HG03457 (cell line): ENCODE measurements around the gene WDR6.

ENCODE experiments used
- ATAC-seq: cut with Tn5 transposase; IDR thresholded peaks from one replicate; pipeline ENCODE4 v1.9.1; 2021; ENCODE audit warnings: moderate number of reproducible peaks; ENCODE audit not compliant: unreplicated experiment

Gene WDR6

GRCh38 chr3:49015072-49015471 lies 7.9 kb downstream of the WDR6 start:
- no peak for ATAC-seq

DNA sequence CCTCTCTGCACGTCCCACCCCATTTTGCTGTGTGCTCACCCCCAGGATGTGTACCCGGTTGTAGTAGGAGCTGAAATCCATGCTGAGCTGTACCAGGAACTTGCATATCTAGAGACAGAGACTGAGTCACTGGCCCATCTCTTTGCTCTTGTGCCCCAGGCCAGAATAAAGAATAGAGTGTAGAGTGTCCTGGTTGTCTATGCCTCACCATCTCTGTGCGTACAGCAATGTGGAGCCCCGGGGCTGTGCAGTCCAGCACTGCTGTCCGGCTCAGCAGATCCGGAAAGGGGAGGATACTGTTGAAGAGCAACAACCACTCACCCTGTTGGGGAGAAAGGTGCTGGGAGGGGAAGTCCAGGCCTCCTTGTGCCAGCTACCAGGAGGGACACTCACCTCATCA lies 8.6 kb downstream of the WDR6 start:
- no peak for ATAC-seq

DNA sequence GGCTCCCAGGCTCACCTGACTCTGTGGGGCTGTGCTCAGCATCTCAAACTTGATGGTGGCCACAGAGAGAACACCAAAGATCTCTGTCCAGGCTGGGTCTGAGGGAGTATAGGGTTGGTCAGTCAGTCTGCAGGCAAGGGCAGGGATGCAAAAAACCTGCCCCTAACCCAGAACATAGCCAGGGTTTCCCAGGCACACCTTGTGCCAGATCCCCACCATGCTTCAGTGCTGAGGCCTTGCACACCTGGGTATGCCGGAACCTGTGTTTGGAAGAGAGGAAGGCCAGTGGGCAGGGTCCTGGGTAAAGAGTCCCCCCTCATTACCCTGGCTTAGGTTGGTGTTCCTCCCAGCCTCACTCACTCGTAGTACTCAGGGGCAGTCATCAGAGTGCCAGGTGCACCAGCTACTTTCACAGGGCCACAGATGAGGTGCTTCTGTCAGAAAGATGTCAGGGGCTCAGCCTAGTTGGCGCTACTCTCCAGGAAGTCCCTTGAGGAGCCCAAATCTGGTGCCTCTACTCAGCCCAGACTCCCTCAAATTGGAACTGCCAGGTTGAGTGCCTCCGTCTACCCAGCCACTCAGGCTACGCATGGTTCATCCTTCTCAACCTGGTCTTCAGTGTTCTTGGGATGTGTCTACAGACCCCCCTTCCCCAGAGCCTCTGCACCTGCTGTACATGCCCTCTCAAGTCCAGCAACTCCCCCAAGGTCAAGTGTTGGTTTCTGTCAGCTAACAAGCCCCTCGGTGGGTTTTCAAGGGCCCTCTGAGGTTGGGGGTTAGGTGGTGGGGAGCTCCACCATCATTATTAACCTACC lies 9.4 kb downstream of the WDR6 start:
- ATAC-seq: no peak

DNA sequence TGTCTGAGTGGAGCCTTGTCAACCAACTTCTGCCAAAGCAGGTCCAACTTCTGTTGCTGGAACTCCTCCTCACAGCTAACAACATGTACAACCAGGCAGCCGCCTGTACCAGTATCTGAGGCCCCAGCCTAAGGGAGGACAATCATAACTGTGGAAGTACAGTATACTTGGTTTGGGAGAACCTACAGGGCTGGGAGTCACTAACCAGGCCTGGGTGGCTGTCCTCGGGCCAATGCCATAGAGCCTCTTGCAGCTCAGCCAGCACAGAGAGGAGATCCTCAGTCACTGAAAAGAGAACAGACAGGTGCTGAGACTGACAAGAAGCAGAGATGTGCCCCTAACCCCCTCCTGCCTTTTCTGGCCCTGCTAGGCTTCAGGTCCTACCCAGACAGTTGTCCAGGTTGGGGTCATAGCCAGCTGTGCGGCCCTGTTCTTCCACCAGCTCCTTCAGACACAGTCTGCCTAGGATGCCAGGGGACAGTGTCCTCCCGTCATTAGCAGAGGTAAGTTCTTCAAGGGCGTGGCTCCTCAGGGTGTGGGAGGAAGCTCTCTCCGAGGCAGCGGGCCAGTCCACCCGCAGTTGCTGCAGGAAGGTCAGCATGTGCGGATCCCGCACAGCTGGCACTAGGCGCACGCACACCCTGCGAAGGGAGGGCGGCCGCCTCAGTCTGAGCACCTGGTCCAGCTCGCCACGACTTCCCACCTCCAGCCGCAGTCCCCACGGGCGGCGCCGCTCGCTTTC lies 10.2 kb downstream of the WDR6 start:
- no peak for ATAC-seq

DNA sequence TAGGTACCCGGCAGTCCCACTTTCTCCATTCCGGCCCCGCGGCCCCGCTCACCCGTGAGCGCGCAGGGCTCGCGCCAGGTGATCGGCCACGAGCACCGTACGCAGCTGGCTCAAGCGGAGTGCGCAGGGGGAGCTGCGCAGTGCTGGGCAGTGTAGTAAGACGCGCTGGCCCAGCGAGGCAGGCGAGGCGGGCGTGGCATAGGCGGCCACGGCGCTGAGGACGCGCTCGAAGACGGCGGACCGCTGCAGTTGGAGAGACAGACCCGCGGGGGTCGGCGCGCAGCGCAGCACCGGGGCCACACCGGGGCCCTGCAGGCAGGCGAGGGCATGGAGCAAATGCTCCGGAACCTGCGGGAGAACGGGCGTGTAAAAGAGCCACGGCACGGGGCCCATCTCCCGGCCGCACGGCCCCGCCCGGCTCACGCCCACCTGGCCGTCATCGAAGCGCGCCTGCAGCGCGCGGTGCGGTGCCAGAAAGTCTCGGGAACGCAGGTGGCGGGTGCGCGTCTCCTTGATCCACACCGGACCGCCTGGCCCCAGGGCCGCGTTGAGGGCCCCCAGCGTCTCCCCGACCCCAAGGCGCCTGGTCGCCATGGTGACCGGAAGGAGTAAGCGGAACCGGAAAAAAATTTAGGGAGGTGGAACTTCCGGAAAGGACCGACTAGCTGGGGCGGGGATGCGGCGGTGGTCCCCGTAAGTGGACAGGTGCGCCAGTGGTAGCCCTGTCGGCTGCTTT lies 10.9 kb downstream of the WDR6 start, which contains the start of gene DALRD3:
DALRD3 (minus strand) TSS at position 610 of the 736 bp plus-strand sequence; CDS start at position 594, 16 bp downstream.
- no peak for ATAC-seq

- ATAC-seq: no peak
Observed at GRCh38 chr3:49018707-49019006, 11.5 kb downstream of the WDR6 start.

DNA sequence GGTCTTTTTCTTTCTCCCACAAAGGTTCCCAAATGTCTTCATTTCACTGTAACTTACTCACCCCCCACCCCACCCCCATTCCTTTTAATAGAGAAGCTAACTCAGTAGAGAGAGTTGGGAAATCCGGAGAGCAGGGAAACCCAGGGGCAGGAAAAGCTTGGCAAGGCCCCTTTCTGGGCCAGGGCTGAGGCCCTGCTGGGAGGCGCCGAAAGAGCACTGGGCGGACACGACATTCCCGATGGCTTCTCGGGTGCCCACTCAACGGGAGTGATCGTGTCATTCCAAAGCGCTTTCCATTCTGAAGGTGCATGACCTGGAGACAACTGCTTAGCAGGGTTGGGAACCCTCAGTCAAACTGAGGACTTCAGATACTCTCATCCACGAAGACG lies 12.7 kb downstream of the WDR6 start:
- ATAC-seq: no peak

DNA sequence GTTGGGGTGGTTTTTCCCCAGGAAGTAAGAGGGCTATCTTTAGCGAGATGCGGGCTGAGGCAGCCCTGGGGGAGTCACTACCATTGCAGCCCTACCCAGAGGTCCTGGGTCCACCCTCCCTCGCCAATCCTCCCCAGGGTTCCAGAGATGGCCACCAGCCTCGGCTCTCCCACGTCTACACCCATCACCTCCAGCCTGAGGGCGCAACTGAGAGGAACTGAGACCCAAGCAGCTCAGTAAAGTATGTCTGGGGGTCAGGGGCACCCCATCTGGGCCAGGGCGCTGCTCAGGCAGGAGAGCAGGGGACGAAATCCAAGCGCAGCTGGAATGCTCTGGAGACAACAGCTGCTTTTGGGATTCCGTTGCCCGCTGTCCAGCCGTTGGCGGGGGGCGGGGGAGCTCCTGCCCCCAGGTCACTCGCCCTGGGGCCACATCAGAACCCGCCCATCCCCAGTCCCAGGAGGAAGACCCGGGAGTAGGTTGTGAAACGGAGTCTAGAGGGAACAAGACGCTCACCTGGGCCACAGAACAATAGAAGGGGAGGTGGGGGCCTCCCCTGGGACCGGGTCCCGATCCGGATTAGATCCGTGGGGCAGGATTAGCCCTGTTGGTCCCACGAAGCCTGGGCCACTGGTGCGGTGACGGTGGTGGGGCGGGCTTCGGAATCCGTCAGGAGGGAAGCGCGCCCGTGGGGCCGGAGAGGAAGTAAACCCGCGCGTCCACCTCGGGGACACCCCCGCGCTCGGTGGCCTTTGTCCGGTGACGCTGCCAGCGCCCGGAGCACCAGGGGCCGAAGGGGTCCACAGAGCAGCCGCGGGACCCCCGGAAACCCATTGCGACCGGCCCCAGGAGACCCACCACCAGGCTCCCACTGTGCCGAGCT lies 13.4 kb downstream of the WDR6 start:
- no peak for ATAC-seq

DNA sequence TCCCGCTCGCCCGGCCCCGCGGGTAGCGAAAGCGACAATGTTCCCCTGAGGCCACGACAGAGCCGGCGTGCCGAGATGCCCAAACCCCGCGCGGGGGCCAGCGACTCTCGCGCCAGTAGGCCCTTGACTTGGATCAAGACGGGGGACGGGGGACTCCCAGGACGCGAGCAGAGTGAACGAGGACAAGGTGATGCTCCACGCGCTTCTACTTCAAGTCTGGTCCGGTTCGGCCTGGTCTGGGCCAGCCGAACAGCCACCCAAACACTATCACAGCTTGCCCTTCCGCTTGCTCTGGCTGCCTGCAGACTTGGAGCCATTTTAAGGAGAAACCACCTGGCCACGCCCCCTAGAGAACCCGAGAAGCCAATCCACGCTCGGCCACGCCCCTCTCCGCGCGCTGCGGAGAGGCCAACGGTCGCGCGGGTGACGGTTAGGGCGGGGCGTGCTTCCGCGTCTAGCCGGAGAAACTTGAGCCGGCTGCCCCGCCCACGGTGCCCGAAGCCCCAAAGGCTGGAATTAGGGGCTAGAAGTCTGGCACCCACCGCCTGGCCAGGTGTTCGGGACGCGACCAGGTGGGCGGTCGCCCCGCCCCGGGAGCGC lies 14.1 kb downstream of the WDR6 start:
- ATAC-seq: peak; percentile 37

DNA sequence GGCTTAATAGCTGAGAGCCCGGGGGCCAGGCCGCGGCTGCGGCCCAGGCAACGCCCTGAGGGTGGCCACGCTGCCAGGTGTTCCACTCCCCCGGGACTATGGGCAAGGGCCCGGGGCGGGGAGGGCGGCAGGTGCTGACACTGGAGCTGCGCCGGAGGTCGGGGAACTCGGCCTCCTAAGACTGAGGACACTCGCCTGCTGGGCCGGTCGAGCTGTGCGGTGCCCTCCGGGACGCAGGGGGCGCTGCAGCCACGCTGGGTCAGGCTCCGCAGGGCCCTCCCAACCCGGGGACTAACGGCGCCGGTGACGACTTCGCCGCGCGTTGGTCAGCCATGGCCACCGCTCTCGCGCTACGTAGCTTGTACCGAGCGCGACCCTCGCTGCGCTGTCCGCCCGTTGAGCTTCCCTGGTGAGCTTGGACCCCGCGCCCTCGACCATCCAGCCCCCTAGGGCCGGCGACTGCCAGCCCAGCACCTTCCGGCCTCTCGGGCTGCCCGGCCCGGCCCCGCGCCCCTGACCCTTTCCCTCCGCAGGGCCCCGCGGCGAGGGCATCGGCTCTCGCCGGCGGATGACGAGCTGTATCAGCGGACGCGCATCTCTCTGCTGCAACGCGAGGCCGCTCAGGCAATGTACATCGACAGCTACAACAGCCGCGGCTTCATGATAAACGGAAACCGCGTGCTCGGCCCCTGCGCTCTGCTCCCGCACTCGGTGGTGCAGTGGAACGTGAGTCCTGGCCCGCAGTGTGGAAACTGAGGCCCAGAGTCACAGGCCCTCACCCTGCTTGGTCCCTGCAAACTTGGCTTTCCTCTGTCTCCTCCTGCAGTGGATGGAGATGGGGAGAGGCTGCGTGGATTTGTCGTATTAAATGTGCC lies 14.9 kb downstream of the WDR6 start, which contains the start of gene NDUFAF3:
NDUFAF3 (plus strand) TSS at position 309 of the 875 bp plus-strand sequence; CDS start at position 333, 24 bp downstream.
- peak; percentile 40 for ATAC-seq

GRCh38 chr3:49022688-49023171 lies 15.5 kb downstream of the WDR6 start:
- no peak for ATAC-seq

- no peak for ATAC-seq
Observed at GRCh38 chr3:49023775-49024174, 16.6 kb downstream of the WDR6 start.

DNA sequence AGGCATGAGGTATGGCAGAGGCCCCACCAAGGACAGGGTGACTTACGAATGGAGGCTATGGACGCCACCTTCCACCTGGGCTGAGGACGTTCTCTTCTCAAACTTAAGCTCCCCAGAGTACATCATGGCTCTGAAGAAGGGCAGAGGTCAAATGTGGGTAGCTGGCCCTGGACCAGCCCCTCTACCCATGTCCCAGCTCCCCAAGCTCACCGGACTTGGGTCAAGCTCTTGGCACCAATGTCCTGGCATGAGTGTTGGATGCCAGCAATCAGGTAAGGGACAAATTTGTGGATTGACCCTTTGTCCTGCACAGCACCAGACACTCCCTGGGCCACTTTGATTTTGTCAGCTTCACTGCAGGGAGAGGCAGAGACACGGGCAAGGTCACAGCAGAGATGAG lies 17.3 kb downstream of the WDR6 start:
- no peak for ATAC-seq

DNA sequence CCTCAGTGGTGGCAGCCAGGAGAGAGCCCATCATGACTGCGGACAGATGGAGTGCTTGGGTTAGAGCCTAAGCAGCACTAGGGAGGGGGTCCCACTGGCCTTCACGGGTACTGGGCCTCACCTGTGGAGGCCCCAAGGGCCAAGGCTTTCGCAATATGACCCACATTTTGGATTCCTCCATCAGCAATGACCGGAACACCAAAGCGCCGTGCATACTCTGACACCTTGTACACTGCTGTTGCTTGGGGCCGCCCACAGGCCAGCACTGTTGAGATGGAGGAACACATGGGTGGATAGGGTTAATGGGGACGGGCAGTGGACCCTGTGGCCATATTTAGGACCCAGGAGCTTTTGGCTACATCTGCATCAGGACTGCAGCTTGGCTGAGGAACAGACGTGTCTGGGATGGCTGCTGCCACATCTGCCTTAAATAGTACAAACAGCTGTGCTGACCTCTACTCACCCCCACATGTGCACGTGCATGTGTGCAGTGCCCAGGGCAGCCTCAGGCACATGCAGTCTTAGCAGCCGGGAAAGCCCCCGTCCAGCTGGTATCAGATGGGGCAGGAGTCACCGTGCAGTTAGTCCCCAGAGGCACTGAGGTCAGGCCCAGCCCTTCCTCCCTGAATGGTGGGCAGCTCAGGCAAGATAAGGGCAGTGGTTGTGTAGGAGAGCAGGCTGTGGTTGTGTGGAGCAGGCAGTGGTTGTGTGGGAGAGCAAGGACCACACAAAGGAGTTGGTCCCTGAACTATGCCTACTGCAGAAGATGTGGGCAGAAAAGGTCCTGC lies 18.0 kb downstream of the WDR6 start:
- ATAC-seq: no peak

DNA sequence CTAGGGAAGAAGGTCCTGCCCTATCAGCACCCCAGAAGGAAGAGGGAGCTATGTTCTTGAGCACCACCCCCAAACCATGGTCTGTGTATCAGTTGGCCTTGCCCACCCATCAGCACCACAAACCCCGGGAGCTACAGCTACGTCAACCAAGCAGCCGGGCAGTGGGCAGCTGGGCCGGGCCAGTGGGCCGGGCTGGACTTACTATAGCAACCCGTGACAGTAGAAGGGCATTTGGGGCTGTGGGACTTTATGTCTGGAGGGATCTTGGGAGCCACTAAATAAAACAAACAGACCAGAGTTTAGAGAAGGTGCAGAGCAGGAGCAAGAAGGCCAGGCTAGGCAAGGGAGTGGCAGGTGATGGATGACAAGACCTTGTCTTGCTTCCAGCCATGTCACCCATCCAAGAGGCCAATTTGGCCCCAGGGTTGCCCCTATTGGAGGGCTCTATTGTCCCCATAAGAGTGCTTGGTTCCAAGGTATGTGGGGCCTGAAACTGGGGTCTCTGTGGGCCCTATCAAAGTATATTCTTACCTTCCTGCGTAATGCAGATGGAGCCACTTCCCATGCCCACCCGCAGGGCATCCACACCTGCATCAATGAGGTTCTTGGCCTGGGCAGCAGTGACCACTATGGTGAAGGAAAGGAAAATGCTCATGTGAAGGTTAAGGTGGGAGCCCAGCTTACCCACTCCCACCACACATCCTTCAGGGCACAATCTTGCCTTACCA lies 18.8 kb downstream of the WDR6 start:
- ATAC-seq: no peak

DNA sequence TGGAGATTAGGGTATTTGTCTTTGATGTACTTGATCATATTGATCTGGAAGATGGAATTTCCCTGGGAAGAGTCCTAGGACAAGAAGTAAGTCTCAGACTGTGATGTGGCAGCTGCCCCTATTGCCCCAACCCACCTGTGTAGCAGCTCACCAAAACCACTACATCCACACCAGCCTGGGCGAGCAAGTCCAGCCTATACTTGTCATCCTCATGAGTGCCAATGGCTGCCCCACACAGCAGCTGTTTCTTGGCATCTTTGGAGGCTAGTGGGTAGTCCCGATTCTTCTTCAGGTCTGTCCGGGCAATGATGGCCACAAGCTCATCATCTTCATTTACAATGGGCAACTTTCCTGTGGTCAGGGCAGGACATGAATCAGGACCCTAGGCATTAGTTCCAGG lies 19.3 kb downstream of the WDR6 start:
- no peak for ATAC-seq

- ATAC-seq: no peak
Observed at GRCh38 chr3:49027634-49028033, 20.4 kb downstream of the WDR6 start.

- ATAC-seq: no peak
Observed at GRCh38 chr3:49028298-49028672, 21.1 kb downstream of the WDR6 start.
